Stimulated activated CD4-positive, alpha-beta T cell treated with anti-CD3 and anti-CD28 coated beads, Interleukin-12 subunit alpha, Interleukin-12 subunit beta, amount 100 ng/mL, for 48 hours (primary cell): ENCODE data around the gene CDC42EP5.
"Not testable (repeated sequence)": the region's sequence is repeated elsewhere in the genome, so short reads cannot be mapped to it uniquely, and the experiment has no call there.

Experiments
- DNase-seq, 3 donors: peaks; one replicate each; pipeline ENCODE4 v3.0.0-alpha.2; 2020; ENCODE audit warnings: low read depth in 2 of 3, low spot score in 1 of 3

The CDC42EP5 gene

GRCh38 chr19:54489766-54490165 lies 16.7 kb upstream of the CDC42EP5 start:
- DNase-seq = no peak

- no peak for DNase-seq
These were observed 16.2 kb upstream of the CDC42EP5 start for GRCh38 chr19:54489341-54489740.

- DNase-seq = no peak
These were observed 12.8 kb upstream of the CDC42EP5 start for GRCh38 chr19:54485851-54486250.

GRCh38 chr19:54484451-54484850 lies 11.4 kb upstream of the CDC42EP5 start:
- DNase-seq = no peak

GRCh38 chr19:54482889-54483288 lies 9.8 kb upstream of the CDC42EP5 start:
- DNase-seq = no peak

- DNase-seq = peak in 1 of 3 donors; percentile 36
These were observed 8.3 kb upstream of the CDC42EP5 start for GRCh38 chr19:54481326-54481930.

- DNase-seq = no peak
These were observed 7.0 kb upstream of the CDC42EP5 start for GRCh38 chr19:54480051-54480450.

GRCh38 chr19:54478677-54479266 lies 5.7 kb upstream of the CDC42EP5 start:
- no peak for DNase-seq

- no peak for DNase-seq
These were observed 4.6 kb upstream of the CDC42EP5 start for GRCh38 chr19:54477650-54478049.

- no peak for DNase-seq
These were observed 2.6 kb upstream of the CDC42EP5 start for GRCh38 chr19:54475706-54476105.

- DNase-seq = no peak
These were observed 836 bp upstream of the CDC42EP5 start for GRCh38 chr19:54473892-54474372.

GRCh38 chr19:54470991-54471782 lies 1.9 kb downstream of the CDC42EP5 start:
- no peak for DNase-seq

GRCh38 chr19:54470276-54470887 lies 2.7 kb downstream of the CDC42EP5 start:
- DNase-seq = no peak

GRCh38 chr19:54469496-54469934 lies 3.6 kb downstream of the CDC42EP5 start:
- no peak for DNase-seq

GRCh38 chr19:54466110-54466480 lies 7.0 kb downstream of the CDC42EP5 start:
- DNase-seq = not testable (repeated sequence)

- DNase-seq = no peak
These were observed 7.5 kb downstream of the CDC42EP5 start for GRCh38 chr19:54465426-54466109.

- DNase-seq = peak; percentile 72 to 82 (median 78)
These were observed 8.3 kb downstream of the CDC42EP5 start for GRCh38 chr19:54464630-54465425.

- peak; percentile 81 to 88 (median 87) for DNase-seq
These were observed 9.0 kb downstream of the CDC42EP5 start for GRCh38 chr19:54464044-54464629.

GRCh38 chr19:54463531-54464043 lies 9.5 kb downstream of the CDC42EP5 start, which contains the start of gene LENG9:
Gene LENG9 (minus strand): TSS chr19:54463778. CDS start chr19:54463526, 252 bp downstream.
- DNase-seq = peak; percentile 97 to 98 (median 98)
